ENCODE data around the gene CCL5. TPM values are rescaled to one million over a fixed set of nuclear protein-coding genes. Genes with fewer than 3 reads are reported as not detected.

The CCL5 gene
- total and polyA plus RNA-seq, 2 donors (not counting 1 experiment from before 2014, with no cell fraction given): 2.9 to 5.3 TPM

DNA sequence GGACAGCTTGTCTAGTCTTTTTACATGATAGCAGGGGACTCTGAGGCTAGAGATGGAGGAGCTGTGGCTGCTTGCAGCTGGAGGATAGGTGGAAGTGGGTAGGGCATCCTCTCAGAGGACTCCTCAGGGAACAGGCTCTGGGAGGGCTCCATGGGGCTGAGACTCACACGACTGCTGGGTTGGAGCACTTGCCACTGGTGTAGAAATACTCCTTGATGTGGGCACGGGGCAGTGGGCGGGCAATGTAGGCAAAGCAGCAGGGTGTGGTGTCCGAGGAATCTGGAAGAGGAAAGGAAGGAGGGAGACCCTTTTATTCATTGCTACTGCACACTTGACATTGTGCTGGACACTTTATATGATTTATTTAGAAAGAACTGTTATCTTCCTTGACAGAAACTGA is 1.8 kb downstream of the CCL5 start:
- CTCF ChIA-PET: no interaction called here
- Histone ChIP-seq H2AFZ (ENCODE audit: insufficient read depth, low read depth, low read length, poor library complexity, severe bottlenecking) (no peak overlapping the region), H3K4me1 (ENCODE audit: control insufficient read depth in 2 of 2, insufficient read depth in 2 of 2, low read length in 2 of 2) (peaks cover 10 to 15% of the 10 kb centered on the region in 2 donors), H3K9me3 (ENCODE audit: control extremely low read depth in 1 of 3, control insufficient read depth in 2 of 3, insufficient read depth in 1 of 3, low read length in 2 of 3) (no peaks in the 10 kb centered on the region), H3K4me2 (replicated peaks; ENCODE audit: low read depth, low read length, poor library complexity, severe bottlenecking) (no peak overlapping the region), H3K4me3 (ENCODE audit: control extremely low read depth in 1 of 5, extremely low read depth in 1 of 5, insufficient read depth in 1 of 5, low read depth in 2 of 5, low read length in 4 of 5) (no peak overlapping the region), H3K36me3 (replicated peaks in 1 of 2; ENCODE audit: control extremely low read depth in 1 of 2, control insufficient read depth in 1 of 2, extremely low read depth in 1 of 2, insufficient read depth in 2 of 2, low read length in 1 of 2) (no peaks in the 10 kb centered on the region), H4K20me1 (ENCODE audit: control insufficient read depth, insufficient read depth, low read length, poor library complexity, severe bottlenecking) (no peaks in the 10 kb centered on the region), H3K9ac (ENCODE audit: low read length) (no peak overlapping the region), H3K27me3 (replicated peaks in 1 of 4; ENCODE audit: control extremely low read depth in 1 of 4, control insufficient read depth in 3 of 4, insufficient read depth in 4 of 4, low read length in 3 of 4) (no peaks in the 10 kb centered on the region), H3K79me2 (ENCODE audit: control insufficient read depth, insufficient read depth, low read length) (no peaks in the 10 kb centered on the region), H3K27ac (ENCODE audit: low read length in 2 of 2) (no peak overlapping the region)
- ATAC-seq (ENCODE audit: low read depth) (no peak), DNase-seq (no peak)
- H3K27ac Mint-ChIP-seq: no peak overlapping the region
- H3K4me3 Mint-ChIP-seq: no peak overlapping the region
- WGBS (ENCODE audit: insufficient coverage): 38% methylated on average over 1 of the region's 4 CpGs
- intact Hi-C loops (cut with micrococcal nuclease): no loop called here
- H3K4me1 Mint-ChIP-seq: peaks cover 33% of the 10 kb centered on the region
- TF ChIP-seq, protein P1, sequence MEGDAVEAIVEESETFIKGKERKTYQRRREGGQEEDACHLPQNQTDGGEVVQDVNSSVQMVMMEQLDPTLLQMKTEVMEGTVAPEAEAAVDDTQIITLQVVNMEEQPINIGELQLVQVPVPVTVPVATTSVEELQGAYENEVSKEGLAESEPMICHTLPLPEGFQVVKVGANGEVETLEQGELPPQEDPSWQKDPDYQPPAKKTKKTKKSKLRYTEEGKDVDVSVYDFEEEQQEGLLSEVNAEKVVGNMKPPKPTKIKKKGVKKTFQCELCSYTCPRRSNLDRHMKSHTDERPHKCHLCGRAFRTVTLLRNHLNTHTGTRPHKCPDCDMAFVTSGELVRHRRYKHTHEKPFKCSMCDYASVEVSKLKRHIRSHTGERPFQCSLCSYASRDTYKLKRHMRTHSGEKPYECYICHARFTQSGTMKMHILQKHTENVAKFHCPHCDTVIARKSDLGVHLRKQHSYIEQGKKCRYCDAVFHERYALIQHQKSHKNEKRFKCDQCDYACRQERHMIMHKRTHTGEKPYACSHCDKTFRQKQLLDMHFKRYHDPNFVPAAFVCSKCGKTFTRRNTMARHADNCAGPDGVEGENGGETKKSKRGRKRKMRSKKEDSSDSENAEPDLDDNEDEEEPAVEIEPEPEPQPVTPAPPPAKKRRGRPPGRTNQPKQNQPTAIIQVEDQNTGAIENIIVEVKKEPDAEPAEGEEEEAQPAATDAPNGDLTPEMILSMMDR (IDR thresholded peaks at IDR 0.05): no peak
- TF ChIP-seq EZH2 (IDR thresholded peaks at IDR 0.05; ENCODE audit: borderline replicate concordance, insufficient read depth, low read depth, low read length, poor library complexity, severe bottlenecking): no peak
- POLR2A ChIA-PET: no interaction called here
- H3K27me3 Mint-ChIP-seq: no peaks in the 10 kb centered on the region
- H3K9me3 Mint-ChIP-seq (ENCODE audit: insufficient read depth): no peaks in the 10 kb centered on the region

DNA sequence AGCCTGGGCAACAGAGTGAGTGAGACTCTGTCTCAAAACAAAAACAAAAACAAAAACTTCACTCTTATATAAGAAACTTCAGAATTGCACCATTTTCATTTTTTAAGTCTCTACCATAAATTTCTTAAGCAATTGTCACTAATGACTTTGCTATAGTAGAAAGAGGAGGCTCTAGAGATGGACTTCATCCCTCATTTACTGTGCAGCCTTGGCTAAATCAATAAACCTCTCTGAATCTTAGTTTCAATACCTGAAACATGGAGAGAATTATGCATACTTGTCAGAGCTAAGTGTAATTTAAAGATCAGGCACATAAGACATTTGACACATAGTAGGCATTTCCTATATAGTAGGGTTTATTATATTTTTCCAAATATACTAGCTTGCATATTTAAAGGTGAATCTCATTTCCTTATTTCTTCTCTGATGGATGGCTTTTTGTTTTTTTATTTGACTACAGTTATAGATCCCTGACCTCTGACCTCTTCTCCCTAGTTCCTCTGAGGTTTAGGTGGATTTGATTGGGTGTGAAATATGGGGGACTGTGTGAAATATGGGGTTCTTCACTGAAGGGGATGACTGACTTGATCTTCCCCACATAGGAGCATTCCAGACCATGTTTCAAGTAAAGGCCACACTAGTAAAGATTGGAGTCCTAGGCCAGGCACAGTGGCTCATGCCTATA is 2.7 kb downstream of the CCL5 start:
- H2AFZ ChIP-seq (ENCODE audit: insufficient read depth, low read depth, low read length, poor library complexity, severe bottlenecking): no peak overlapping the region
- H3K4me3 ChIP-seq (ENCODE audit: control extremely low read depth in 1 of 5, extremely low read depth in 1 of 5, insufficient read depth in 1 of 5, low read depth in 2 of 5, low read length in 4 of 5): no peak overlapping the region
- no peak overlapping the region for H3K4me3 Mint-ChIP-seq
- intact Hi-C loops (cut with micrococcal nuclease): no loop called here
- no peaks in the 10 kb centered on the region for H3K9me3 ChIP-seq (ENCODE audit: control extremely low read depth in 1 of 3, control insufficient read depth in 2 of 3, insufficient read depth in 1 of 3, low read length in 2 of 3)
- ATAC-seq (ENCODE audit: low read depth) (no peak), DNase-seq (no peak)
- no peak overlapping the region for H3K4me2 ChIP-seq (replicated peaks; ENCODE audit: low read depth, low read length, poor library complexity, severe bottlenecking)
- peaks cover 33% of the 10 kb centered on the region for H3K4me1 Mint-ChIP-seq
- no peak overlapping the region for H3K27ac ChIP-seq (ENCODE audit: low read length in 2 of 2)
- H4K20me1 ChIP-seq (ENCODE audit: control insufficient read depth, insufficient read depth, low read length, poor library complexity, severe bottlenecking): no peaks in the 10 kb centered on the region
- H3K27ac Mint-ChIP-seq: no peak overlapping the region
- POLR2A ChIA-PET: no interaction called here
- no peaks in the 10 kb centered on the region for H3K9me3 Mint-ChIP-seq (ENCODE audit: insufficient read depth)
- CTCF ChIA-PET: no interaction called here
- no peaks in the 10 kb centered on the region for H3K27me3 Mint-ChIP-seq
- TF ChIP-seq EZH2 (IDR thresholded peaks at IDR 0.05; ENCODE audit: borderline replicate concordance, insufficient read depth, low read depth, low read length, poor library complexity, severe bottlenecking): no peak
- TF ChIP-seq, protein P1 (IDR thresholded peaks at IDR 0.05): no peak
- H3K79me2 ChIP-seq (ENCODE audit: control insufficient read depth, insufficient read depth, low read length): no peaks in the 10 kb centered on the region
- no peaks in the 10 kb centered on the region for H3K27me3 ChIP-seq (replicated peaks in 1 of 4; ENCODE audit: control extremely low read depth in 1 of 4, control insufficient read depth in 3 of 4, insufficient read depth in 4 of 4, low read length in 3 of 4)
- H3K36me3 ChIP-seq (replicated peaks in 1 of 2; ENCODE audit: control extremely low read depth in 1 of 2, control insufficient read depth in 1 of 2, extremely low read depth in 1 of 2, insufficient read depth in 2 of 2, low read length in 1 of 2): no peaks in the 10 kb centered on the region
- peaks cover 10 to 15% of the 10 kb centered on the region in 2 donors for H3K4me1 ChIP-seq (ENCODE audit: control insufficient read depth in 2 of 2, insufficient read depth in 2 of 2, low read length in 2 of 2)
- H3K9ac ChIP-seq (ENCODE audit: low read length): no peak overlapping the region

Data from B cell (primary cell).